ENCODE results near the gene TEX14. TPM values are rescaled to one million over a fixed set of nuclear protein-coding genes. Genes with fewer than 3 reads are reported as not detected.
A peak's percentile ranks its signal among the peaks of the same experiment; 100 is the strongest.
"Not testable (repeated sequence)": the region's sequence is repeated elsewhere in the genome, so short reads cannot be mapped to it uniquely, and the experiment has no call there.

TEX14 gene
- polyA plus RNA-seq, 1 of the 3 experiments (the other 2 are of a cell fraction): 0.02 TPM

DNA sequence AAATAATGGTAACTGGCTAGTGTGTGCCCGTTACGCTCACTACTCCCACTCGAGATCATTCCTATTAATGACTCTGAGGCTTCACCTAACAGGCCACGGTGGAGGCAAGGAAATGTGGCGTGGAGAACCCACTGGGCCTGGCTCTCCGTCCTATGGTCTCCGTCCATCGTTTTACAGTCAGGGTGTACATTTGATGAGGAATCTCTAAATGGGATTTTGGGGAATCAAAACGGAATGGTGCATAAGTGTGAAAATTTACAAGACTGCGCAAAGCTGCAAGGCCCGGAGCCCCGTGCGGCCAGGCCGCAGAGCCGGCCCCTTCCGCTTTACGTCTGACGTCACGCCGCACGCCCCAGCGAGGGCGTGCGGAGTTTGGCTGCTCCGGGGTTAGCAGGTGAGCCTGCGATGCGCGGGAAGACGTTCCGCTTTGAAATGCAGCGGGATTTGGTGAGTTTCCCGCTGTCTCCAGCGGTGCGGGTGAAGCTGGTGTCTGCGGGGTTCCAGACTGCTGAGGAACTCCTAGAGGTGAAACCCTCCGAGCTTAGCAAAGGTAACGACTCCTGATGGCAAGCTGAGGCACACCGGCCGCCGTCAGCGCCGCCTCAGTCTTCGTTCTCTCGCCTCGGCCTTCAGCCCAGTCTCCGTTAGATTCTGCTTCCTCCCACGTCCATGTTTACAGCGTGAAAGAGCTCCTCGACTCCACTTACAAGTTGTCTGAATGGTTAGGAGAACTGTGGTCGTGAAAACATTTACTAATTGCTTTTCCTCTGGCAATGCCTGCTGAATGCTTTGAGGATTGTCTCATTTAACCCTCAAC is 602 bp upstream of the TEX14 start, which contains the start of gene RAD51C (continued):
- TF ChIP-seq, protein P1, sequence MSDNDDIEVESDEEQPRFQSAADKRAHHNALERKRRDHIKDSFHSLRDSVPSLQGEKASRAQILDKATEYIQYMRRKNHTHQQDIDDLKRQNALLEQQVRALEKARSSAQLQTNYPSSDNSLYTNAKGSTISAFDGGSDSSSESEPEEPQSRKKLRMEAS (IDR thresholded peaks at IDR 0.05; ENCODE audit: low read depth): peak; percentile 93
- TF ChIP-seq RAD21 (IDR thresholded peaks at IDR 0.05; ENCODE audit: low read length): no peak
- peak; percentile 91 for TF ChIP-seq MXI1 (IDR thresholded peaks at IDR 0.05; ENCODE audit: low read depth, low read length)
- no peak for TF ChIP-seq GATA2 (CRISPR knock-in tag; IDR thresholded peaks at IDR 0.05)
- peak; percentile 78 for TF ChIP-seq CHD2 (IDR thresholded peaks at IDR 0.05; ENCODE audit: low read length, partially characterized antibody)
- TF ChIP-seq NRF1 (IDR thresholded peaks at IDR 0.05; ENCODE audit: low read depth, low read length): 0 out of 2 replicates have a peak, but pooled peaks have one; percentile 31
- no peak for TF ChIP-seq FOXJ3 (CRISPR knock-in tag; IDR thresholded peaks at IDR 0.05)
- no peak for TF ChIP-seq MEF2A (IDR thresholded peaks at IDR 0.05; ENCODE audit: borderline replicate concordance, low read depth)
- TF ChIP-seq PBX3 (IDR thresholded peaks at IDR 0.05): no peak
- TF ChIP-seq REST (IDR thresholded peaks at IDR 0.05; ENCODE audit: low read depth, low read length): peak; percentile 13; the same call in 1 of the 2 replicates
- TF ChIP-seq FOSL2 (IDR thresholded peaks at IDR 0.05; ENCODE audit: borderline replicate concordance, low read depth): no peak
- no peak; the same call in none of the 2 replicates for TF ChIP-seq YY1 (IDR thresholded peaks at IDR 0.05; ENCODE audit: low read depth)
- peak; percentile 73 for TF ChIP-seq GABPA (IDR thresholded peaks at IDR 0.05; ENCODE audit: low read depth)
- TF ChIP-seq FOXM1 (IDR thresholded peaks at IDR 0.05; ENCODE audit: low read depth): 0 out of 2 replicates have a peak, but pooled peaks have one; percentile 26
- TF ChIP-seq, protein P2, sequence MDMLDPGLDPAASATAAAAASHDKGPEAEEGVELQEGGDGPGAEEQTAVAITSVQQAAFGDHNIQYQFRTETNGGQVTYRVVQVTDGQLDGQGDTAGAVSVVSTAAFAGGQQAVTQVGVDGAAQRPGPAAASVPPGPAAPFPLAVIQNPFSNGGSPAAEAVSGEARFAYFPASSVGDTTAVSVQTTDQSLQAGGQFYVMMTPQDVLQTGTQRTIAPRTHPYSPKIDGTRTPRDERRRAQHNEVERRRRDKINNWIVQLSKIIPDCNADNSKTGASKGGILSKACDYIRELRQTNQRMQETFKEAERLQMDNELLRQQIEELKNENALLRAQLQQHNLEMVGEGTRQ (IDR thresholded peaks at IDR 0.05; ENCODE audit: borderline replicate concordance, low read depth, low read length): no peak

DNA sequence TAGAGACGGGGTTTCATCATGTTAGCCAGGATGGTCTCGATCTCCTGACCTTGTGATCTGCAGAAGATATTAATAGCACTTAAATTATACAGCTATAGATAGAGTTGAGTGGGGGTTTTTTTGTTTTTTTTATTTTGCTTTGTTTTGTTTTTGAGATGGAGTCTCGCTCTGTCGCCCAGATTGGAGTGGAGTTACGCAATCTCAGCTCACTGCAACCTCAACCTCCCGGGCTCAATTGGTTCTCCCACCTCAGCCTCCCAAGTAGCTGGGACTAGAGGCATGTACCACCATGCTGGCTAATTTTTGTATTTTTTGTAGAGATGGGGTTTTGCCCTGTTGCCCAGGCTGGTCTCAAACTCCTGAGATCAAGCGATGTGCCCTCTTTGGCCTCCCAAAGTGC is 1.8 kb downstream of the TEX14 start:
- H3K27ac ChIP-seq (ENCODE audit: low read depth in 2 of 2, low read length in 1 of 2); H3K4me3 ChIP-seq (ENCODE audit: low read depth in 2 of 2, low read length in 1 of 2); H3K9ac ChIP-seq; H3K9me2 ChIP-seq; H3K4me2 ChIP-seq; H3F3A ChIP-seq (replicated peaks; ENCODE audit: insufficient read depth); H2AFZ ChIP-seq (ENCODE audit: low read depth); H4K20me1 ChIP-seq (ENCODE audit: insufficient read depth); H3K36me3 ChIP-seq (replicated peaks in 1 of 2; ENCODE audit: control insufficient read depth in 1 of 2, insufficient read depth in 2 of 2, low read length in 1 of 2); H3K9me3 ChIP-seq; DNase-seq; H3K27me3 ChIP-seq (ENCODE audit: insufficient read depth): not testable (repeated sequence)
- H3K4me1 ChIP-seq (ENCODE audit: control insufficient read depth in 1 of 2, insufficient read depth in 2 of 2, low read depth in 1 of 2, low read length in 1 of 2): peaks cover 10 to 12% of the 10 kb centered on the region in 2 experiments; a peak in 3 of 4 replicates
- peaks cover 11% of the 10 kb centered on the region; the same call in 1 of the 2 replicates for H3K79me2 ChIP-seq (ENCODE audit: insufficient read depth)
- ChIA-PET POLR2A (interaction anchor here (0.9 kb wide), 1 partner anchor 172 kb away, joined by 3 read pairs; no protein-coding TSS in a partner anchor), CTCF (interaction anchor here (1.0 to 1.7 kb wide), 2 partner anchors 58 to 315 kb away, joined by 3 to 4 read pairs; no protein-coding TSS in a partner anchor)
- 94% methylated on average over 7 of the region's 7 CpGs for WGBS (ENCODE audit: low lambda C conversion rate)

Data from SK-N-SH (cell line).